ENCODE data around the gene PLPPR3. TPM values are rescaled to one million over a fixed set of nuclear protein-coding genes. Genes with fewer than 3 reads are reported as not detected.

The PLPPR3 gene
- polyA plus RNA-seq, 1 experiment = 1.1 TPM

- TF ChIP-seq CTCF (IDR thresholded peaks at IDR 0.05; ENCODE audit: insufficient read depth, low read depth, low read length) = no peak
- peak; percentile 21 for DNase-seq (ENCODE audit: low read depth)
- Histone ChIP-seq H3K27me3 (ENCODE audit: control insufficient read depth, insufficient read depth, low read length) (no peaks in the 10 kb centered on the region), H3K36me3 (ENCODE audit: control insufficient read depth, insufficient read depth, low read length) (peaks cover 10% of the 10 kb centered on the region), H3K4me3 (ENCODE audit: low read depth, low read length) (peak overlapping the region; percentile 70)
- CTCF ChIA-PET = no interaction called here
- POLR2A ChIA-PET = no interaction called here
Observed at GRCh38 chr19:797528-798414, 24.0 kb downstream of the PLPPR3 start.

GRCh38 chr19:796692-797527 lies 24.8 kb downstream of the PLPPR3 start, which contains the start of gene PTBP1:
PTBP1 (plus strand) TSS chr19:797452; CDS start chr19:797498, 46 bp downstream.
- ChIA-PET CTCF (interaction anchor here (1.1 kb wide), 1 partner anchor 28 kb away, joined by 3 read pairs; no protein-coding TSS in a partner anchor), POLR2A (interaction anchor here (0.7 kb wide), 1 partner anchor 69 kb away, joined by 4 read pairs; no protein-coding TSS in a partner anchor)
- DNase-seq (ENCODE audit: low read depth) = peak; percentile 100
- TF ChIP-seq CTCF (IDR thresholded peaks at IDR 0.05; ENCODE audit: insufficient read depth, low read depth, low read length) = no peak
- Histone ChIP-seq H3K4me3 (ENCODE audit: low read depth, low read length) (peak within 1 kb of the TSS; percentile 70), H3K36me3 (ENCODE audit: control insufficient read depth, insufficient read depth, low read length) (peaks cover 7% of the 10 kb centered on the region), H3K27me3 (ENCODE audit: control insufficient read depth, insufficient read depth, low read length) (no peaks in the 10 kb centered on the region)

DNA sequence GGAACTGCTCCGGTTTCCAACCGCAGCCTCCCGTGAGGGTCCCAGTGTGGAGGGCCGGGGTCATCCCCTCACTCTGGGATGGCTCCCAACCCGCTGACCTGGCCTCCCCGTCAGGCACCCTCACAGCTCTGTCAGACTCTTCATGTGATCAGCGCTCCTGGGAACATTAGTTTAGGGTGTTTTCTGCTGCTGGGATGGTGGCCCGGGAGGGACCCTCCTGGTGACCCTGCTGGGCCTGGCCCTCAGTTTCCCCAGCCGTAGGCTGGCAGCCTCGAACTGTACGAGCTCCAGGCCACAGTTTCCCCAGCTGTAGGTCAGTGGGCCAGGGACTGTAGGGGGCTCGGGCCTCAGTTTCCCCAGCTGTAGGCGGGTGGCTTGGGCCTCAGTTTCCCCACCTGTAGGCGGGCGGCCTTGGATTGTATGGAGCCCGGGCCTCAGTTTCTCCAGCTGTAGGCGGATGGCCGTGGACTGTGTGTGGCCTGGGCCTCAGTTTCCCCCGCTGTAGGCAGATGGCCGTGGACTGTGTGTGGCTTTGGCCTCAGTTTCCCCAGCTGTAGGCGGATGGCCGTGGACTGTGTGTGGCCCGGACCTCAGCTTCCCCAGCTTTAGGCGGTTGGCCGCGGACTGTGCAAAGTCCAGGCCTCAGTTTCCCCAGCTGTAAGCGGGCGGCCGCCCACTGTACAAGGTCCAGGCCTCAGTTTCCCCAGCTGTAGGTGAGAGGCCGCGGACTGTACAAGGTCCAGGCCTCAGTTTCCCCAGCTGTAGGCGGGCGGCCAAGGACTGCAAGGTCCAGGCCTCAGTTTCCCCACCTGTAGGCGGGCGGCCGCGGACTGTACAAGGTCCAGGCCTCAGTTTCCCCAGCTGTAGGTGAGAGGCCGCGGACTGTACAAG lies 25.8 kb downstream of the PLPPR3 start:
- POLR2A ChIA-PET = no interaction called here
- no peak for DNase-seq (ENCODE audit: low read depth)
- CTCF ChIA-PET = interaction anchor here (1.1 to 1.2 kb wide), 2 partner anchors 26 to 27 kb away, joined by 3 read pairs; no protein-coding TSS in a partner anchor

GRCh38 chr19:795073-795611 lies 26.6 kb downstream of the PLPPR3 start:
- TF ChIP-seq CTCF (IDR thresholded peaks at IDR 0.05; ENCODE audit: insufficient read depth, low read depth, low read length) = no peak
- ChIA-PET POLR2A (no interaction called here), CTCF (interaction anchor here (1.2 kb wide), 1 partner anchor 25 kb away, joined by 3 read pairs; no protein-coding TSS in a partner anchor)
- DNase-seq (ENCODE audit: low read depth) = no peak
- Histone ChIP-seq H3K36me3 (ENCODE audit: control insufficient read depth, insufficient read depth, low read length) (no peaks in the 10 kb centered on the region), H3K27me3 (ENCODE audit: control insufficient read depth, insufficient read depth, low read length) (no peaks in the 10 kb centered on the region), H3K4me3 (ENCODE audit: low read depth, low read length) (no peak overlapping the region)

More for the DNA sequence above, 25.8 kb downstream of the PLPPR3 start:
- H3K4me3 ChIP-seq (ENCODE audit: low read depth, low read length) = peak overlapping the region; percentile 63
- H3K27me3 ChIP-seq (ENCODE audit: control insufficient read depth, insufficient read depth, low read length) = no peaks in the 10 kb centered on the region
- H3K36me3 ChIP-seq (ENCODE audit: control insufficient read depth, insufficient read depth, low read length) = 0 out of 2 replicates have a peak, but pooled peaks cover 2% of the 10 kb centered on the region
- TF ChIP-seq CTCF (IDR thresholded peaks at IDR 0.05; ENCODE audit: insufficient read depth, low read depth, low read length) = no peak

Measured in BJ (cell line).